H9 (cell line): ENCODE measurements around the gene ARID1B. TPM values are rescaled to one million over a fixed set of nuclear protein-coding genes. Genes with fewer than 3 reads are reported as not detected.

Source experiments
- DNase-seq: peaks from one replicate; pipeline ENCODE4 v3.0.0-alpha.2; 2017
- H2AFZ ChIP-seq: one replicate; pipeline ENCODE4 v1.6.1; 2013; ENCODE audit warnings: mild to moderate bottlenecking, low read length, control low read depth, moderate library complexity
- H2AK5ac ChIP-seq: 2 replicates; pipeline ENCODE4 v1.6.1; 2013; ENCODE audit warnings: low read length, control low read depth, mixed read lengths; ENCODE audit not compliant: insufficient read length
- H2BK120ac ChIP-seq: one replicate; pipeline ENCODE4 v1.6.1; 2013; ENCODE audit warnings: low read depth, mild to moderate bottlenecking, low read length, control low read depth, inconsistent platforms; ENCODE audit not compliant: poor library complexity, severe bottlenecking
- H2BK12ac ChIP-seq: 2 replicates; pipeline ENCODE4 v1.6.1; 2013; ENCODE audit warnings: low read length, control low read depth, mixed read lengths, low read depth; ENCODE audit not compliant: insufficient read length
- H2BK15ac ChIP-seq: 2 replicates; pipeline ENCODE4 v1.6.1; 2013; ENCODE audit warnings: low read depth, low read length, control low read depth
- H2BK20ac ChIP-seq: one replicate; pipeline ENCODE4 v1.6.1; 2013; ENCODE audit warnings: low read depth, mild to moderate bottlenecking, low read length, control low read depth, inconsistent platforms; ENCODE audit not compliant: poor library complexity, severe bottlenecking
- H2BK5ac ChIP-seq: 2 replicates; pipeline ENCODE4 v1.6.1; 2013; ENCODE audit warnings: low read length, control low read depth, mixed read lengths; ENCODE audit not compliant: insufficient read length
- H3K14ac ChIP-seq: 2 replicates; pipeline ENCODE4 v1.6.1; 2013; ENCODE audit warnings: low read length, control low read depth; ENCODE audit not compliant: insufficient read depth
- H3K18ac ChIP-seq: 2 replicates; pipeline ENCODE4 v1.6.1; 2013; ENCODE audit warnings: low read depth, mild to moderate bottlenecking, mixed read lengths, low read length, control low read depth; ENCODE audit not compliant: insufficient read length
- H3K23ac ChIP-seq: 2 replicates; pipeline ENCODE4 v1.6.1; 2013; ENCODE audit warnings: low read length, control low read depth, mixed read lengths, low read depth; ENCODE audit not compliant: insufficient read length
- H3K23me2 ChIP-seq: 2 replicates; pipeline ENCODE4 v1.6.1; 2013; ENCODE audit warnings: low read depth, mild to moderate bottlenecking, mixed read lengths, low read length, control low read depth; ENCODE audit not compliant: insufficient read length, poor library complexity, severe bottlenecking
- H3K27ac ChIP-seq: 2 replicates; pipeline ENCODE4 v1.5.1; 2013; ENCODE audit warnings: low read length, control low read depth, mixed read lengths, low read depth; ENCODE audit not compliant: insufficient read length
- H3K27me3 ChIP-seq: 2 replicates; pipeline ENCODE4 v1.6.1; 2013; ENCODE audit warnings: low read length, control low read depth, inconsistent platforms; ENCODE audit not compliant: insufficient read depth
- H3K4ac ChIP-seq: 2 replicates; pipeline ENCODE4 v1.6.1; 2013; ENCODE audit warnings: low read depth, mild to moderate bottlenecking, control low read depth, inconsistent platforms, low read length, moderate library complexity
- H3K4me1 ChIP-seq: 2 replicates; pipeline ENCODE4 v1.6.1; 2013; ENCODE audit warnings: low read length, control low read depth, inconsistent platforms; ENCODE audit not compliant: insufficient read depth
- H3K4me2 ChIP-seq: 2 replicates; pipeline ENCODE4 v1.6.1; 2013; ENCODE audit warnings: low read length, control low read depth, mixed read lengths; ENCODE audit not compliant: insufficient read length, insufficient read depth
- H3K56ac ChIP-seq: 2 replicates; pipeline ENCODE4 v1.6.1; 2013; ENCODE audit warnings: low read depth, mild to moderate bottlenecking, mixed read lengths, low read length, control low read depth; ENCODE audit not compliant: insufficient read length
- H3K79me1 ChIP-seq: 2 replicates; pipeline ENCODE4 v1.6.1; 2013; ENCODE audit warnings: low read depth, mild to moderate bottlenecking, moderate library complexity, low read length, control low read depth, inconsistent platforms; ENCODE audit not compliant: insufficient read depth, poor library complexity, severe bottlenecking
- H3K79me2 ChIP-seq: 2 replicates; pipeline ENCODE4 v1.6.1; 2013; ENCODE audit warnings: low read length, control low read depth, inconsistent platforms; ENCODE audit not compliant: insufficient read depth
- H3K9ac ChIP-seq: 2 replicates; pipeline ENCODE4 v1.6.1; 2013; ENCODE audit warnings: low read length, control low read depth, mixed read lengths; ENCODE audit not compliant: insufficient read length; ENCODE audit errors: extremely low read depth
- H3K9me3 ChIP-seq: one replicate; pipeline ENCODE4 v1.6.1; 2013; ENCODE audit warnings: low read depth, low read length, inconsistent platforms; ENCODE audit not compliant: control insufficient read depth
- H3T11ph ChIP-seq: one replicate; pipeline ENCODE4 v1.6.1; 2013; ENCODE audit warnings: mild to moderate bottlenecking, low read length, control low read depth, inconsistent platforms
- H4K20me1 ChIP-seq: one replicate; pipeline ENCODE4 v1.6.1; 2013; ENCODE audit not compliant: control insufficient read depth, insufficient read length, insufficient read depth
- H4K5ac ChIP-seq: 2 replicates; pipeline ENCODE4 v1.6.1; 2013; ENCODE audit warnings: low read depth, mild to moderate bottlenecking, mixed read lengths, low read length, control low read depth; ENCODE audit not compliant: insufficient read length
- H4K8ac ChIP-seq: replicated peaks from 2 replicates; pipeline ENCODE4 v1.6.1; 2013; ENCODE audit warnings: low read length, control low read depth, mixed read lengths, low read depth; ENCODE audit not compliant: insufficient read length
- H4K91ac ChIP-seq: 2 replicates; pipeline ENCODE4 v1.6.1; 2013; ENCODE audit warnings: low read depth, mild to moderate bottlenecking, moderate library complexity, mixed read lengths, low read length, control low read depth; ENCODE audit not compliant: insufficient read length
- H3K27ac Mint-ChIP-seq, 3 experiments: 2 replicates in 2 of 3; 3 replicates in 1 of 3; pipeline ENCODE4 v1.8.0; 2020 to 2021; ENCODE audit warnings: mixed read lengths in 3 of 3, mild to moderate bottlenecking in 1 of 3, moderate library complexity in 1 of 3
- H3K27me3 Mint-ChIP-seq: 2 replicates; pipeline ENCODE4 v1.8.0; 2021; ENCODE audit warnings: low read depth, mild to moderate bottlenecking, moderate library complexity, mixed read lengths
- H3K36me3 Mint-ChIP-seq, 3 experiments: 2 replicates in 2 of 3; 3 replicates in 1 of 3; pipeline ENCODE4 v1.8.0; 2020 to 2021; ENCODE audit warnings: low read depth in 3 of 3, mixed read lengths in 3 of 3; ENCODE audit not compliant: insufficient read depth in 1 of 3
- H3K4me1 Mint-ChIP-seq, 2 experiments: 2 replicates each; pipeline ENCODE4 v1.8.0; 2020; ENCODE audit warnings: mixed read lengths in 2 of 2
- H3K4me3 Mint-ChIP-seq, 2 experiments: 2 replicates in 1 of 2; 3 replicates in 1 of 2; pipeline ENCODE4 v1.8.0; 2020 to 2021; ENCODE audit warnings: mild to moderate bottlenecking in 2 of 2, mixed read lengths in 2 of 2, moderate library complexity in 1 of 2
- H3K9me3 Mint-ChIP-seq, 2 experiments: 2 replicates in 1 of 2; 3 replicates in 1 of 2; pipeline ENCODE4 v1.8.0; 2020; ENCODE audit warnings: mild to moderate bottlenecking in 2 of 2, mixed read lengths in 2 of 2, moderate library complexity in 1 of 2
- CTCF ChIP-seq: fragments of 200-600 bp; sonication (generic); conservative IDR thresholded peaks from 3 replicates; pipeline ENCODE4 v1.8.0; 2021; ENCODE audit warnings: antibody characterized with exemption, mild to moderate bottlenecking
- WGBS: extraction: QIAGEN DNeasy Blood & Tissue Kit; methylation state at CpG from one replicate; pipeline ENCODE4 v1.1.7; 2013; ENCODE audit warnings: missing lambda C conversion rate, low lambda C conversion rate, mixed read lengths; ENCODE audit not compliant: insufficient read length; ENCODE audit errors: extremely low coverage; 5-methylcytosine and 5-hydroxymethylcytosine counted together
- total RNA-seq: library from RNA; stranded (reverse); gene quantifications from 2 replicates; pipeline ENCODE4 v1.2.1, GENCODE V29; 2021

ARID1B gene
- total RNA-seq, 1 experiment from 2014 or later, result 88.2 TPM

DNA sequence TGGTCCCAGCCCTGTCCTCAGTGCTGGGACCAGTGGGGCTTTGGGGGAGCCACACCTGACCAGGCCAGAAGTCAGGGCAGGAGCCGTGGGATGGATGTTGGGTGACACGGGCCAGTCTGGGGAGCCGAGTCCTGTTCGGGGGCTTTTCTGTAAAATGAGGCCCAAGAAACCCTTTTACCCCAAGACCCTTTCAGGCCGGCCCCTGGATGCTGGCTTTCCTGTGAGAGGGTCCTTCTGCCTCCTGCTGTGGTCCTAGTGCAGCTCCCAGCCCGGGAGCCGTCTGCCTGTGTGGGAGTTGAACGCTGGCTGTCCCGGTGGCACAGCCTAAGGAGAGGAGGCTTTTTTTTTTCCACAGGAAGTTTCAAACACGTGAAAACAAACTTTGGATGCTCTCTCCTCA, 422.9 kb downstream of the ARID1B start:
- Histone ChIP-seq H3K9ac (no peak overlapping the region), H3K79me1 (no peaks in the 10 kb centered on the region), H2BK20ac (no peak overlapping the region), H3K79me2 (no peaks in the 10 kb centered on the region), H4K20me1 (peaks cover under 1% of the 10 kb centered on the region), H3K9me3 (no peaks in the 10 kb centered on the region), H3K18ac (no peak overlapping the region), H3K4me1 (no peaks in the 10 kb centered on the region), H3K23me2 (no peaks in the 10 kb centered on the region), H2BK5ac (no peak overlapping the region), H3K27me3 (no peaks in the 10 kb centered on the region), H3T11ph (no peak overlapping the region), H2BK15ac (no peak overlapping the region), H2AK5ac (no peak overlapping the region), H3K23ac (no peak overlapping the region), H2AFZ (no peak overlapping the region), H3K56ac (no peak overlapping the region), H4K5ac (no peak overlapping the region), H3K4me2 (no peak overlapping the region), H3K4ac (no peak overlapping the region), H2BK12ac (no peak overlapping the region), H3K27ac (no peak overlapping the region), H2BK120ac (no peak overlapping the region), H4K8ac (no peak overlapping the region), H3K14ac (no peak overlapping the region), H4K91ac (no peak overlapping the region)
- WGBS, result no CpG with 5 or more reads among the region's 10 CpGs
- no peak overlapping the region for H3K4me3 Mint-ChIP-seq
- no peaks in the 10 kb centered on the region for H3K27me3 Mint-ChIP-seq
- H3K27ac Mint-ChIP-seq, result no peak overlapping the region
- H3K9me3 Mint-ChIP-seq, result no peaks in the 10 kb centered on the region
- DNase-seq, result no peak
- TF ChIP-seq CTCF, result no peak
- no peaks in the 10 kb centered on the region for H3K4me1 Mint-ChIP-seq
- H3K36me3 Mint-ChIP-seq, result peaks cover 27 to 61% (median 55%) of the 10 kb centered on the region in 3 experiments; a peak in 6 of 7 replicates
